Measurements from ENCODE around the gene ERCC4. TPM values are rescaled to one million over a fixed set of nuclear protein-coding genes. Genes with fewer than 3 reads are reported as not detected.
A peak's percentile ranks its signal among the peaks of the same experiment; 100 is the strongest.

The ERCC4 gene
- total RNA-seq, 1 experiment from 2014 or later: 5.8 TPM

- no peak for DNase-seq (ENCODE audit: low spot score)
Measured at GRCh38 chr16:13911306-13911705, 8.6 kb upstream of the ERCC4 start.

- no peak for DNase-seq (ENCODE audit: low spot score)
Measured at GRCh38 chr16:13911871-13912270, 8.1 kb upstream of the ERCC4 start.

- no peak for DNase-seq (ENCODE audit: low spot score)
Measured at GRCh38 chr16:13912891-13913290, 7.1 kb upstream of the ERCC4 start.

- DNase-seq (ENCODE audit: low spot score): no peak
Measured at GRCh38 chr16:13913374-13914292, 6.3 kb upstream of the ERCC4 start.

GRCh38 chr16:13915033-13915635, 4.8 kb upstream of the ERCC4 start:
- DNase-seq (ENCODE audit: low spot score): no peak

- DNase-seq (ENCODE audit: low spot score): peak; percentile 29
Measured at GRCh38 chr16:13919330-13919682, 648 bp upstream of the ERCC4 start.

GRCh38 chr16:13920510-13920818, 510 bp downstream of the ERCC4 start:
- DNase-seq (ENCODE audit: low spot score): no peak

GRCh38 chr16:13921328-13921727, 1.4 kb downstream of the ERCC4 start:
- no peak for DNase-seq (ENCODE audit: low spot score)

- DNase-seq (ENCODE audit: low spot score): peak; percentile 50
Measured at GRCh38 chr16:13923703-13924298, 3.8 kb downstream of the ERCC4 start.

GRCh38 chr16:13926464-13926863, 6.5 kb downstream of the ERCC4 start:
- no peak for DNase-seq (ENCODE audit: low spot score)

GRCh38 chr16:13926891-13927290, 6.9 kb downstream of the ERCC4 start:
- DNase-seq (ENCODE audit: low spot score): no peak

GRCh38 chr16:13928646-13929045, 8.7 kb downstream of the ERCC4 start:
- DNase-seq (ENCODE audit: low spot score): no peak

- DNase-seq (ENCODE audit: low spot score): no peak
Measured at GRCh38 chr16:13931845-13932244, 11.9 kb downstream of the ERCC4 start.

- DNase-seq (ENCODE audit: low spot score): no peak
Measured at GRCh38 chr16:13935408-13935807, 15.5 kb downstream of the ERCC4 start.

- DNase-seq (ENCODE audit: low spot score): no peak
Measured at GRCh38 chr16:13936155-13936554, 16.2 kb downstream of the ERCC4 start.

- peak; percentile 55 for DNase-seq (ENCODE audit: low spot score)
Measured at GRCh38 chr16:13936596-13937081, 16.7 kb downstream of the ERCC4 start.

- DNase-seq (ENCODE audit: low spot score): no peak
Measured at GRCh38 chr16:13937411-13937810, 17.5 kb downstream of the ERCC4 start.

- no peak for DNase-seq (ENCODE audit: low spot score)
Measured at GRCh38 chr16:13938480-13938879, 18.5 kb downstream of the ERCC4 start.

GRCh38 chr16:13939821-13940220, 19.9 kb downstream of the ERCC4 start:
- no peak for DNase-seq (ENCODE audit: low spot score)

- no peak for DNase-seq (ENCODE audit: low spot score)
Measured at GRCh38 chr16:13940397-13940933, 20.5 kb downstream of the ERCC4 start.

- DNase-seq (ENCODE audit: low spot score): no peak
Measured at GRCh38 chr16:13944816-13945215, 24.9 kb downstream of the ERCC4 start.

- DNase-seq (ENCODE audit: low spot score): no peak
Measured at GRCh38 chr16:13945744-13946485, 26.0 kb downstream of the ERCC4 start.
